ACC112 (cell line): ENCODE data around the gene SENP5.
"Not testable (repeated sequence)": the region's sequence is repeated elsewhere in the genome, so short reads cannot be mapped to it uniquely, and the experiment has no call there.

Experiments
- H2AFZ ChIP-seq: fragments of 200-600 bp; sonication (generic); one replicate; pipeline ENCODE4 v1.6.0; 2017; ENCODE audit warnings: antibody characterized with exemption, low read length; ENCODE audit not compliant: unreplicated experiment
- H3K27ac ChIP-seq: fragments of 200-600 bp; sonication (generic); 2 replicates; pipeline ENCODE4 v1.5.1; 2014; ENCODE audit warnings: low read depth, mild to moderate bottlenecking, antibody characterized with exemption, low read length, moderate library complexity
- H3K27me3 ChIP-seq: fragments of 200-600 bp; sonication (generic); 2 replicates; pipeline ENCODE4 v1.6.1; 2014; ENCODE audit warnings: mild to moderate bottlenecking, antibody characterized with exemption, low read length, moderate library complexity, mixed read lengths; ENCODE audit not compliant: insufficient read depth
- H3K36me3 ChIP-seq: fragments of 200-600 bp; sonication (generic); 2 replicates; pipeline ENCODE4 v1.6.1; 2016; ENCODE audit warnings: mild to moderate bottlenecking, antibody characterized with exemption, low read length, moderate library complexity, mixed read lengths; ENCODE audit not compliant: insufficient read depth
- H3K4me1 ChIP-seq: fragments of 200-600 bp; sonication (generic); one replicate; pipeline ENCODE4 v1.6.1; 2016; ENCODE audit warnings: low read length, mixed read lengths; ENCODE audit not compliant: insufficient read depth, unreplicated experiment, control insufficient read depth
- H3K4me3 ChIP-seq: fragments of 200-600 bp; sonication (generic); 2 replicates; pipeline ENCODE4 v1.5.1; 2014; ENCODE audit warnings: mild to moderate bottlenecking, low read depth, low read length
- H3K79me2 ChIP-seq: fragments of 200-600 bp; sonication (generic); one replicate; pipeline ENCODE4 v1.6.0; 2016; ENCODE audit warnings: low read length; ENCODE audit not compliant: control insufficient read depth, unreplicated experiment, insufficient read depth

Gene SENP5

DNA sequence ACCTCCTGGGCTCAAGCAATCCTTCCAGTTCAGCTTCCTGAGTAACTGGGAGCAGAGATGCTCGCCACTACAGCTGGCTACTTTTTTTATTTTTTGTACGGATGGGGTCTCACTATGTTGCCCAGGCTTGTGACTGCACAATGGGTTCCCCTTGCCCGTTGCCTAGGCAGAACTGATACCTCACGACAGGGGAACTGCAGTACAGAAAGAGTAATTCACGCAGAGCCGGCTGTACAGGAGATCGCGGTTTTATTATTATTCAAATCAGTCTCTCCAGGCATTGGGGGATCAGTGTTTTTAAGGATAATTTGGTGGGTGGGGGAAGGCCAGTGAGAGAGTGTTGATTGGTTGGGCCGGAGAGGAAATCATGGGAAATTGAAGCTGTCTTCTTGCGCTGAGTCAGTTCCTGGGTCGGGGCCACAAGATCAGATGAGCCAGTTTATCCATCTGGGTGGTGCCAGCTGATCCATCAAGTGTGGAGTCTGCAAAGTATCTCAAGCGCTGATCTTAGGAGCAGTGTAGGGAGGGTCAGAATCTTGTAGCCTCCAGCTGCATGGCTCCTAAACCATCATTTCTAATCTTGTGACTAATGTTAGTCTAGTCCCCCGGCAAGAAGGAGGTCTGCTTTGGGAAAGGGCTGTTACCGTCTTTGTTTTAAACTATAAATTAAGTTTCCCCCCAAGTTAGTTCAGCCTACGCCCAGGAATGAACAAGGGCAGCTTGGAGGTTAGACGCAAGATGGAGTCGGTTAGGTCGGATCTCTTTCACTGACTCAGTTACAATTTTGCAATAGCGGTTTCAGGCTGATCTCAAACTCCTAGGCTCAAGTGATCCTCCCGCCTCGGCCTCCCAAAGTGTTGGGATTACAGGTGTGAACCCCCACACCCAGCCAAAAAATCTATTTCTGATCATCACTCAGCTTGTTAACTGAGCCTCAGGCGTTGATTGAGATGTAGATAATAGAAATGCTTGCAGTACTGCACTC is 23.2 kb upstream of the SENP5 start:
- not testable (repeated sequence) for H2AFZ ChIP-seq, H3K36me3 ChIP-seq

DNA sequence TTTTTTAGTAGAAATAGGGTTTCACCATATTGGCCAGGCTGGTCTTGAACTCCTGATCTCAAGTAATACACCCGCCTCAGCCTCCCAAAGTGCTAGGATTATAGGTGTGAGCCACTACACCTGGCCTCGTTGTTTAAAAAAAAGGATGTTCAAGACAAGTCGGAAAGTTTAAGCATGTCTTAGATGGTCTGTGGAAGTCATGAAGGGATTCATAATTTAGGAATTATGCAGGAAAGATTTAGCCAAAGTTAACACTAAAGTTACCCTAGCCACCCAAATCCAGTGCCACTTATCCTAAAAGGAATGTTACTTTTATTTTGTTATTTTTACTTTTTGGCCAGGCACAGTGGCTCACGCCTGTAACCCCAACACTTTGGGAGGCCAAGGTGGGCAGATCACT is 19.3 kb upstream of the SENP5 start:
- not testable (repeated sequence) for H3K27me3 ChIP-seq, H3K79me2 ChIP-seq, H3K4me3 ChIP-seq, H3K4me1 ChIP-seq, H3K27ac ChIP-seq, H3K36me3 ChIP-seq, H2AFZ ChIP-seq

More for the DNA sequence above, 23.2 kb upstream of the SENP5 start:
- H3K4me3 ChIP-seq, H3K27me3 ChIP-seq, H3K4me1 ChIP-seq, H3K27ac ChIP-seq, H3K79me2 ChIP-seq: not testable (repeated sequence)

DNA sequence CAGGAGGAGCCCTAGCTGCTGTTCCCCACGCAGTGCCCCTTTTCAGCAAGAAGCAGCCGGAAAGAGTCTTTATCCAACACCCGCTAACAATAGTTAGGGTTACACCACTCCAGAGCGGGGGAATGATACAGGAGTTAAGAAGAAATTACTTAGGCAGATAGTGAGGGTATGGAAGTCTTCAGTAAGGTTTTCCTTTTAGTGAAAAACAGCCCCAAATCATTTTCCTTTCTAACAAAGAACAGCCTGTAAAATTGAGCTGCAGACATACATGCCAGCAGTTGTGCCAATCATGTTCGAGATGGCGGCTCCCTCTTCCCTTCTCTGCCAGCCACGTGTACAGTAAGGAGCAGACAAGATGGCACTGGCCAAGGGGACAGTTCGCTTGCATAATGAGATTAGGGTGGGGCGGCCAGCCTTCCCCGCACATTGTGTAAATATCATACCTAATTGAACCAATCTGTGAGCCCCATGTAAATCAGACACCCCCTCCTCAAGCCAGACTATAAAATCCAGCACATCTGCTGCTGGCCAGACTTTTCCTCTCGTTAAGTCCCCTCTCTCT is 18.5 kb upstream of the SENP5 start:
- H2AFZ ChIP-seq, result no peak overlapping the region
- no peaks in the 10 kb centered on the region for H3K4me1 ChIP-seq
- H3K4me3 ChIP-seq, result no peak overlapping the region

DNA sequence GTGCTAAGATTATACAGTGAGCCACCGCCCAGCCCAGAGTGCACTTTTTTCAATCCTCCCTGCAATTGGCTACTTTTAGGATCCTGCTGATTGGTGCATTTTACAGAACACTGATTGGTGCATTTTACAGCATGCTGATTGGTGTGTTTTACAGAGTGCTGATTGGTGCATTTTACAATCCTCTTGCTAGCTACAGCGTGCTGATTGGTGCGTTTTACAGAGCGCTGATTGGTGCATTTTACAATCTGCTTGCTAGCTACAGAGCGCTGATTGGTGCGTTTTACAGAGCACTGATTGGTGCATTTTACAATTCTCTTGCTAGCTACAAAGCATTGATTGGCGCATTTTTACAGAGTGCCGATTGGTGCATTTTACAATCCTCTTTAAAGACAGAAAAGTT is 4.7 kb upstream of the SENP5 start:
- not testable (repeated sequence) for H3K4me3 ChIP-seq, H3K79me2 ChIP-seq, H3K36me3 ChIP-seq, H3K27me3 ChIP-seq, H2AFZ ChIP-seq, H3K4me1 ChIP-seq, H3K27ac ChIP-seq

More for the DNA sequence above, 18.5 kb upstream of the SENP5 start:
- Histone ChIP-seq H3K79me2 (no peaks in the 10 kb centered on the region), H3K27me3 (no peaks in the 10 kb centered on the region), H3K27ac (no peak overlapping the region), H3K36me3 (no peaks in the 10 kb centered on the region)

DNA sequence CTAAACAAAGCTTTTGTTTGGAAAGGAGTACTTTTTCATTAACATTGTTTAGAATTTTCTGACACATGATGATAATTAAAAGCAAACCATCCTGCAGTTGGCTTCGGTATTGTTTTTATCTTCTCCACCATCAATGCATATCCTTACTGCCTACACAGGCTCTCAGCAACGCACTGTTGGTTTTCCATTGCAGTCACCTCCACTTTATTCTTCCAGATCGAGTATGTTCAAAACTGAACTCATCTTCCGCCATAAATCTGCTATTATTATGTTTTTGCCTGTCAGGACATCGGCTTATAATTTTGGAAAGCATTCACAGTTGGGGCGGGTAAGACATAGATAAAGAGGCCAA is 589 bp upstream of the SENP5 start:
- Histone ChIP-seq H3K36me3 (peaks cover 5% of the 10 kb centered on the region; the same call in 1 of the 2 replicates), H3K4me1 (peaks cover 9% of the 10 kb centered on the region), H3K27me3 (no peaks in the 10 kb centered on the region), H2AFZ (peak overlapping the region; percentile 95), H3K27ac (peak overlapping the region; percentile 51), H3K79me2 (peaks cover 43% of the 10 kb centered on the region), H3K4me3 (peak overlapping the region; percentile 81)

DNA sequence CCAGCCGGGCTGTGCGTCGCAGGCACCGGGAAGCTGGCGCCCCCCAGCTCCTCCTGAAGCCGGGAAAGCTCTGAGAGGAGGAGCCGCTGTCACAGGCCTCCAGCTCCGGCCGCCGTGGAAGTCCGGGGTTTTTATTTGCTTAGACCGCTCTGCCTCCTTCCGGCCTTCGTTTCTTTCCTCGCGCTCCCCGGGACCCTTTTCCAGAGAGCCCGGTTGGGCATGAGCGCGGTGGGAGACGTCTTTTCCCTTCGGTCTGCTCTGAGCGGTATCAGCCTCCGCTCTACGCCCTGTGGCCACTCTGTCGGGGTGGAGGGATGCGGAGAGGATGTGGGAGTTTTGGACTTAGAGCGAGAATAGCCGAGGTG is 559 bp downstream of the SENP5 start:
- H3K4me3 ChIP-seq, result peak overlapping the region; percentile 81
- H3K36me3 ChIP-seq, result peaks cover 5% of the 10 kb centered on the region; the same call in 1 of the 2 replicates
- H3K27ac ChIP-seq, result peak overlapping the region; percentile 78
- H3K27me3 ChIP-seq, result no peaks in the 10 kb centered on the region
- no peak overlapping the region for H2AFZ ChIP-seq
- peaks cover 53% of the 10 kb centered on the region for H3K79me2 ChIP-seq
- peaks cover 9% of the 10 kb centered on the region for H3K4me1 ChIP-seq

DNA sequence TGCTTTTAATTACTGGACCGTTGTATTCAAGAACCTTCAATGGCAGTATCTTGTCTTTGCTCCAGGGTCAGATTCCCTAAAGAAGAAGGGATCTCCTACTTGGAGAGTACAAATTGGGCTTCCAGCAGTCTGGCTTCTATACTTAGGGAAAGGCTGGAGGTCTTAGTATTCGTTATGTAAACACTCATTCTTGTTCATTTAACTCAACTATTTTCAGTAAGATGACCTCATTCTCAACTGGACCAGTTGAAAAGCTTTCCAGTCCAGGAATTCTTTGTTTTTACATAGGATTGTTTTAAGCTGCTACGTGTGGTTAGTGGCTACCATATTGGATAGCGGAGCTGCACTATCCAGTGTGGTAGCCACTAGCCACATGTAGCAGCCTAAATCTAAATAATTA is 4.6 kb downstream of the SENP5 start:
- Histone ChIP-seq H2AFZ (no peak overlapping the region), H3K27me3 (no peaks in the 10 kb centered on the region), H3K79me2 (peaks cover 84% of the 10 kb centered on the region), H3K36me3 (peaks cover 5% of the 10 kb centered on the region; the same call in 1 of the 2 replicates), H3K27ac (no peak overlapping the region), H3K4me3 (no peak overlapping the region), H3K4me1 (peaks cover 6% of the 10 kb centered on the region)

DNA sequence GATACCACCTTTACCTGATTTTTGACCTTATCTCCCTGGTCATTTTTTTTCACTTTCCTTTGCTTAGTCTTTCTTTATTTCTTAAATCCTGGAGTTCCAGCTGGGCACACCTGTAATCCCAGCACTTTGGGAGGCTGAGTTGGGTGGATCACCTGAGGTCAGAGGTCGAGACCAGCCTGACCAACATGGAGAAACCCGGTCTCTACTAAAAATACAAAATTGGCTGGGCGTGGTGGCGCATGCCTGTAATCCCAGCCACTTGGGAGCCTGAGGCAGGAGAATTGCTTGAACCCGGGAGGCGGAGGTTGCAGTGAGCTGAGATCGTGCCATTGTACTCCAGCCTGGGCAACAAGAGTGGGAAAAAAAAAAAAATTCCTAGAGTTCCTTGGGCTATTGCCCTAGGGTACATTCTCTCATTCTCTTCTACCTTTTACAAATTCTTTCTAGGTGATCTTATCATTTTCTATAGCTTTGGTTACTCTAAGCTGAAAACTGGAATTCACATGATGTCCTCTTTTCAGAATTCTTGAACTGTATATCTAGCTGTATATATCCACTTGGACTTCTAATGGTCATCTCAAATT is 6.9 kb downstream of the SENP5 start:
- H3K4me3 ChIP-seq, H3K27me3 ChIP-seq, H3K36me3 ChIP-seq, H3K27ac ChIP-seq, H3K4me1 ChIP-seq, H2AFZ ChIP-seq: not testable (repeated sequence)
- peaks cover 88% of the 10 kb centered on the region for H3K79me2 ChIP-seq

DNA sequence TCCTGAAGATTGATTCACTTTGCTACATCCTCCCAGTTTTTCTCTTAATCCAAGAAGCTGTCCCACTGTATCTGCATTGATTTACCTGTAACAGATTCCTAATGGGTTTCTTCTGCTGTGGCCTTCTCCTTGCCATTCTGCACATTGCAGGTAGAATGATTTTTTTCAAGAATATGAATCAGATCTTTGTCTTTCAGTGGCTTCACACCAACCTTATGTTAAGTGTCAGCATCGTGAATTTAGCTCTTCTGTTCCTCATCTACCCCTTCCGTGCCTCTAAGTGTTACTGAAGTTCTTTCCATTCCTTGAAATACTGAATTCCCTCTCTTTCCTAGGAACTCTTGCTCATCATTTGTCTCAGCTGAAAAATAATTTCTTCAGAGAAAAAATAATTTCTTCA is 7.5 kb downstream of the SENP5 start:
- peaks cover 3% of the 10 kb centered on the region for H3K4me1 ChIP-seq
- H3K36me3 ChIP-seq, result peaks cover 5% of the 10 kb centered on the region; the same call in 1 of the 2 replicates
- H2AFZ ChIP-seq, result no peak overlapping the region
- no peak overlapping the region for H3K27ac ChIP-seq
- no peak overlapping the region for H3K4me3 ChIP-seq
- H3K27me3 ChIP-seq, result no peaks in the 10 kb centered on the region
- peaks cover 88% of the 10 kb centered on the region for H3K79me2 ChIP-seq

DNA sequence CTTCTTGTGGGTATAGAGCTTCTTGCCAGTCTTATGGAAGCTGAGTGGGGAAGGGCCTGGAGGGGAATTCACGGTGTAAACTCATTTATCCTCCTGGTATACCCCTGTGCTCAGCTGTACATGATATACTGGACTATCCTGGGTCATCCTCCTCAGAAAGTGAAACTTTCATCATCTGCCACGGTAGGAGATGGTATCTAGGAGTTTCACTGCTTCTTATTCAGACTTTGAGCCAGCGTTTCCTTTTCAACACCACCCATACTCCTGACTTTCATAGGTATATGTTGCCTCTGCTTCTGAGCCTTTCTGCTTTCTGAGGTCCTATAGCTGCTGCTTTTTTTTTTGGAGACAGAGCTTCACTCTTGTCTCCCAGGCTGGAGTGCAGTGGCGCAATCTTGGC is 15.6 kb downstream of the SENP5 start:
- Histone ChIP-seq H3K4me1 (peaks cover 10% of the 10 kb centered on the region), H3K27ac (no peak overlapping the region), H3K4me3 (no peak overlapping the region), H3K36me3 (peaks cover 18% of the 10 kb centered on the region; the same call in 1 of the 2 replicates), H2AFZ (no peak overlapping the region), H3K27me3 (no peaks in the 10 kb centered on the region), H3K79me2 (peaks cover 79% of the 10 kb centered on the region)
